Transverse colon (tissue), 4 donors: ENCODE measurements around the gene RASL10A. TPM values are rescaled to one million over a fixed set of nuclear protein-coding genes. Genes with fewer than 3 reads are reported as not detected.
A peak's percentile ranks its signal among the peaks of the same experiment; 100 is the strongest.

Experiments used
- DNase-seq: peaks from one replicate; pipeline ENCODE4 v3.0.0-alpha.2; 2019
- H3K27ac ChIP-seq, 4 donors: fragments of 200-600 bp; sonication (generic); 2 replicates each; pipeline ENCODE4 v1.5.1; 2016 to 2018; ENCODE audit warnings: inconsistent platforms in 4 of 4
- H3K27me3 ChIP-seq: fragments of 200-600 bp; sonication (generic); 2 replicates; pipeline ENCODE4 v1.5.1; 2017; ENCODE audit warnings: inconsistent platforms
- H3K36me3 ChIP-seq, 4 donors: fragments of 200-600 bp; sonication (generic); 2 replicates each; pipeline ENCODE4 v1.5.1; 2017 to 2019; ENCODE audit warnings: inconsistent platforms in 4 of 4
- H3K4me1 ChIP-seq, 4 donors: fragments of 200-600 bp; sonication (generic); 2 replicates each; pipeline ENCODE4 v1.5.1; 2017 to 2020; ENCODE audit warnings: inconsistent platforms in 4 of 4
- H3K4me3 ChIP-seq, 4 donors: fragments of 200-600 bp; sonication (generic); 1 replicate in 1 of 4; 2 replicates in 3 of 4; pipeline versions ENCODE4 v1.5.1 to v1.6.1; 2017 to 2019; ENCODE audit warnings: inconsistent platforms in 4 of 4
- H3K9me3 ChIP-seq, 2 donors: fragments of 200-600 bp; sonication (generic); 2 replicates each; pipeline ENCODE4 v1.5.1; 2017 to 2019; ENCODE audit warnings: inconsistent platforms in 2 of 2
- CTCF ChIP-seq, 5 experiments: fragments of 200-600 bp in 3 of 5; fragments of 450-650 bp in 2 of 5; sonication (generic) in 3 of 5; IDR thresholded peaks; 1 replicate in 2 of 5; 2 replicates in 3 of 5; pipeline ENCODE4 v1.5.1; 2016 to 2017; ENCODE audit warnings: antibody characterized with exemption in 5 of 5, inconsistent platforms in 3 of 5, mild to moderate bottlenecking in 2 of 5, moderate library complexity in 1 of 5
- EP300 ChIP-seq: sonication (generic); formaldehyde crosslinking; IDR thresholded peaks from one replicate; pipeline ENCODE4 v1.6.1; 2017; ENCODE audit warnings: antibody characterized with exemption, low read depth
- POLR2A ChIP-seq: fragments of 450-650 bp; IDR thresholded peaks from one replicate; pipeline ENCODE4 v1.6.1; 2016; ENCODE audit warnings: antibody characterized with exemption, mild to moderate bottlenecking, moderate library complexity
- POLR2AphosphoS5 ChIP-seq, 3 donors: sonication (generic); formaldehyde crosslinking; IDR thresholded peaks; one replicate each; pipeline ENCODE4 v1.6.1; 2016; ENCODE audit warnings: antibody characterized with exemption in 3 of 3
- WGBS, 2 donors: methylation state at CpG; one replicate each; pipeline ENCODE4 v1.1.5; 2018; ENCODE audit warnings: low coverage in 1 of 2; 5-methylcytosine and 5-hydroxymethylcytosine counted together
- in situ Hi-C, 4 donors: fragments of 200-750 bp; cut with MboI; loops; one replicate each; pipeline versions ENCODE4 v1.15.0 to v1.15.1; 2017; ENCODE audit warnings: low sequenced_read_pairs in 3 of 4, low pct_ligation_motif_present in 1 of 4, low pct_unique_long_range_greater_than_20kb in 1 of 4
- intact Hi-C: fragments of 100-400 bp; cut with DNase I; formaldehyde crosslinking; loops from one replicate; pipeline ENCODE4 v1.15.1; 2023; ENCODE audit warnings: low total_unique reads
- total RNA-seq, 4 donors: library from RNA; depleted of rRNA; stranded (reverse); fragments of >200 nt; gene quantifications; one replicate each; pipeline ENCODE4 v1.1.0, GENCODE V29; 2016

Gene RASL10A
- total RNA-seq, 4 donors from 2014 or later = 1.2 to 5.0 (median 2.4) TPM; not detected in 1

- 48% methylated on average over 10 of the region's 13 CpGs; no CpG with 5 or more reads in 1 of the 2 donors for WGBS, 2 donors
- in situ Hi-C loops (no loop called here), intact Hi-C loops (loop anchor here (2.0 kb wide), 1 partner anchor 56 kb away; no protein-coding TSS in a partner anchor)
- H3K9me3 ChIP-seq = no peaks in the 10 kb centered on the region
- peaks cover 0 to 21% (median 9%) of the 10 kb centered on the region in 4 donors for H3K36me3 ChIP-seq
- H3K4me3 ChIP-seq = no peak overlapping the region
- peak overlapping the region in 1 of 4 donors; percentile 11 for H3K27ac ChIP-seq
- peaks cover 5 to 27% (median 20%) of the 10 kb centered on the region in 4 donors for H3K4me1 ChIP-seq
- DNase-seq = no peak
- TF ChIP-seq POLR2AphosphoS5 (IDR thresholded peaks at IDR 0.05) (no peak), CTCF (IDR thresholded peaks at IDR 0.05) (no peak), EP300 (no peak), POLR2A (no peak)
- no peaks in the 10 kb centered on the region for H3K27me3 ChIP-seq
Observed at GRCh38 chr22:29302681-29303465, 12.6 kb downstream of the RASL10A start.

- H3K4me1 ChIP-seq = peaks cover under 1 to 22% (median 14%) of the 10 kb centered on the region in 4 donors
- peak overlapping the region in 1 of 4 donors; percentile 11 for H3K27ac ChIP-seq
- 56% methylated on average over 2 of the region's 2 CpGs; no CpG with 5 or more reads in 1 of the 2 donors for WGBS, 2 donors
- intact Hi-C loops (loop anchor here (2.0 kb wide), 1 partner anchor 56 kb away; no protein-coding TSS in a partner anchor), in situ Hi-C loops (no loop called here)
- DNase-seq = no peak
- no peak overlapping the region for H3K4me3 ChIP-seq
- no peak for TF ChIP-seq CTCF (IDR thresholded peaks at IDR 0.05)
- no peak for TF ChIP-seq POLR2A
- no peak for TF ChIP-seq EP300
- TF ChIP-seq POLR2AphosphoS5 (IDR thresholded peaks at IDR 0.05) = no peak
- H3K27me3 ChIP-seq = no peaks in the 10 kb centered on the region
- no peaks in the 10 kb centered on the region for H3K9me3 ChIP-seq
- H3K36me3 ChIP-seq = peaks cover 0 to 27% (median 11%) of the 10 kb centered on the region in 4 donors
Observed at GRCh38 chr22:29302402-29302680, 13.2 kb downstream of the RASL10A start.

GRCh38 chr22:29301716-29302401, 13.6 kb downstream of the RASL10A start:
- Histone ChIP-seq H3K36me3 (peaks cover 0 to 32% (median 14%) of the 10 kb centered on the region in 4 donors), H3K27ac (no peak overlapping the region), H3K4me3 (no peak overlapping the region), H3K27me3 (no peaks in the 10 kb centered on the region), H3K9me3 (no peaks in the 10 kb centered on the region), H3K4me1 (peaks cover 0 to 21% (median 14%) of the 10 kb centered on the region in 4 donors)
- 85% methylated on average over 16 of the region's 17 CpGs; no CpG with 5 or more reads in 1 of the 2 donors for WGBS, 2 donors
- in situ Hi-C loops = no loop called here
- TF ChIP-seq POLR2AphosphoS5 (IDR thresholded peaks at IDR 0.05) (no peak), CTCF (IDR thresholded peaks at IDR 0.05) (no peak), POLR2A (no peak), EP300 (no peak)
- no peak for DNase-seq
- intact Hi-C loops = loop anchor here (2.0 kb wide), 1 partner anchor 57 kb away; no protein-coding TSS in a partner anchor

- Histone ChIP-seq H3K9me3 (no peaks in the 10 kb centered on the region), H3K4me3 (no peak overlapping the region), H3K27ac (no peak overlapping the region), H3K4me1 (peaks cover 0 to 15% (median 11%) of the 10 kb centered on the region in 4 donors), H3K27me3 (no peaks in the 10 kb centered on the region), H3K36me3 (peaks cover 0 to 40% (median 18%) of the 10 kb centered on the region in 4 donors)
- TF ChIP-seq EP300 = no peak
- TF ChIP-seq POLR2AphosphoS5 (IDR thresholded peaks at IDR 0.05) = no peak
- no peak for TF ChIP-seq POLR2A
- no peak for TF ChIP-seq CTCF (IDR thresholded peaks at IDR 0.05)
- in situ Hi-C loops (no loop called here), intact Hi-C loops (no loop called here)
- WGBS, 2 donors = 74% methylated on average over 10 of the region's 10 CpGs; no CpG with 5 or more reads in 1 of the 2 donors
- no peak for DNase-seq
Observed at GRCh38 chr22:29300807-29301601, 14.5 kb downstream of the RASL10A start.
